ENCODE measurements around the gene INTS1.
A peak's percentile ranks its signal among the peaks of the same experiment; 100 is the strongest.

Gene INTS1

DNA sequence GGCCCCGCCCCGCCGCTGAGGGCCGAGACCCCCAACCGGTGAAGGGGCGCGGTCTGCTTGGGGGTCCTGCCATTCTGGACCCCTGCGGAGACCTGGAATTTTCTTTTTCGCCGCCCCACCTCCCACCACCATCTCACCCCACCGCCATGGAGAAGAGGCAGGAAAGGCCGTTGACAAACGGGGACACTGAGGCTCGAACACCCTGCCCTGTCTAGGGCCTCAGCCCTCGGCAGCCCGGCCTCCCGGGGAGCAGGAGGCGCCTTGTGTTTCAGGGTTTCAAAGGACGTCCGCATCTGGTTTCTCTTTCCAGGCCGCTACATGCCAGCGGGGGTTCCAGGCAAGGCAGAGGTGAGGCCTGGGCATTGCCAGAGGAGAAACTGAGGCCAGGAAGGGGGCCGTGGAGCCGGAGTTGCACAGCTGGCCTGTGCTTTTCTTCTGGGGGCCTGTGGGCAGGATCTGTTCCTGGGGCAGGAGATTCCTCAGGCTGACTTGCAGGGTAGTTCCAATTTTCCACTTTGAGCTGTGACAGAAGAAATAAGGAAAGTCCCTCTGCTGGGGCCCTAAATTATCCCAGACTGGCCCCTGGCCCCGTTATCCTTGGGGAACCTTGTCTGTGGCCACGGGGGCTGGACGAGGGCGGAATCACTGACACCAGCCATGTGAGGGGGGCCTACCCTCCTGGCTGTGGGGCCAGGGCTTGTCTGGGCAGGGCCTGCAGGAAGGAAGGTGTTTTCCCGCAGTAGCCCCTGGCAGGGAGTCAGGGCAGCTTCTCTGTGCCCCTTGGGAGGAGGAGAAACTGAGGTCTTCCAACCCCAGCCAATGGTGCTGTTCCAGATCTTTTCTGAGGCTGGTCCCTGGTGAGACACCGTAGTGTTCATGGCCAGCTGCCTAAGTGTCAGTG, 44.0 kb downstream of the INTS1 start:
- no peaks in the 10 kb centered on the region for H3K36me3 ChIP-seq (ENCODE audit: insufficient read depth, low read length)
- peaks cover 26% of the 10 kb centered on the region for H3K4me1 ChIP-seq (ENCODE audit: insufficient read depth, low read length)
- H3K9me3 ChIP-seq (ENCODE audit: low read length) = no peaks in the 10 kb centered on the region
- H2AFZ ChIP-seq (ENCODE audit: low read depth, low read length) = no peak overlapping the region
- peak overlapping the region; percentile 23 for H3K4me3 ChIP-seq (ENCODE audit: low read length)
- H3K27me3 ChIP-seq (ENCODE audit: insufficient read depth, low read length) = no peaks in the 10 kb centered on the region

DNA sequence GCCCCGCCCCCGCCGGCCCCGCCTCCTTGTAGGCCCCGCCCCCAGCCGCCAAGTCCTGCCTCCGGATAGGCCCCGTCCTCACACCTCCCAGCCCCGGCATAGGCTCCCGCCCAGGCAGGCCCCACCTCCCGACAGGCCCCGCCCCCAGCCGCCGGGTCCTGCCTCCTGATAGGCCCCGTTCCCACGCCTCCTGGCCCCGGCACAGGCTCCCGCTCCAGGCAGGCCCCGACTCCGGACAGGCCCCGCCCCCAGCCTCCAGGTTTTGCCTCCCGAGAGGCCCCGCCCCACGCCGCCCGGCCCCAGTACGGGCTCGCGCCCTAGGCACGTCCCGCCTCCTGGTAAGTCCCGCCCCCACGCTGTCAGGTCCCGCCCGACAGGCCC, 44.7 kb downstream of the INTS1 start:
- H3K36me3 ChIP-seq (ENCODE audit: insufficient read depth, low read length) = no peaks in the 10 kb centered on the region
- H3K4me3 ChIP-seq (ENCODE audit: low read length) = peak overlapping the region; percentile 56
- no peaks in the 10 kb centered on the region for H3K9me3 ChIP-seq (ENCODE audit: low read length)
- peak overlapping the region; percentile 64 for H2AFZ ChIP-seq (ENCODE audit: low read depth, low read length)
- no peaks in the 10 kb centered on the region for H3K27me3 ChIP-seq (ENCODE audit: insufficient read depth, low read length)
- peaks cover 27% of the 10 kb centered on the region for H3K4me1 ChIP-seq (ENCODE audit: insufficient read depth, low read length)

DNA sequence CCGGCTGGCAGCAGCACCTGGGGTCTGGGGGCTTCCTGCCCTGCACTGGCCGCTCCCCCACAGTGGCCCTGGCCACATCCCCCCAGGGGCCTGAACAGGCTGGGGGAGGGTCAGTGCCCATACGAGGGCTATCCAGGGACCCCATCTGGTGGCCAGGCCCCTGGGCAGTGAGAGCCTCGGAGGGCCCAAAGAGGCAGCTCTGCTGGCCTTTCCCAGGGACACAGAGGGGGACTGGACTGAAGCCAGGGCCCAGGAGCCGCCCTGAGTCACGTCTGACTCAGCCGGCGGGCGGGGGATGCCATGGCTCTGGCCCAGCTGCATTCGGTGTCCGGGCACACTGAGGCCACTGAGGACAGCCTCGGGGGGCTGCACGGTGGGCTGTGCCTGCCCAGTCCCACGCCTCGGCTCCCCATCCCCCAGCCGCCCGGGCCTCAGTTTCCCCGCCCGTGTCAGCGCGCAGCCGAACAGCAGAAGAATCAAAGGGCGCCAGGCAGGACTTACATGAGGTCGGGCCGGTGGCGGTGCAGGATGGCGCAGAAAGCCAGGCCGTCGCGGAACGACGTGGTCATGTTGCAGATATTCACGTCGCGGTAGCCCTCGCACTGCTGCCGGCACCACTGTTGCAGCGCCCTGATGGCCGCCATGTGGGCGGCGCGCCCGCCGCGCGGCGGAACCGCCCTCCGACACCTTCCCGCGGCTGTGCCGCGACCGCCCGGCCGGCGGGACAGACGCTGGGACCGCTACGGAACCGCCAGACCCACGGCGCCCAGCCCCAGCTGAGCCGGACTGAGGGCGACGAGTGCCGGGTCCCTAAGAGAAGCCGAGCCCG, 45.3 kb downstream of the INTS1 start, which contains the start of gene MICALL2:
Gene MICALL2, minus strand, starts transcription at position 788 of the 829 bp plus-strand sequence. Its CDS starts 144 bp downstream, at position 644.
- H3K27me3 ChIP-seq (ENCODE audit: insufficient read depth, low read length) = no peaks in the 10 kb centered on the region
- H3K9me3 ChIP-seq (ENCODE audit: low read length) = no peaks in the 10 kb centered on the region
- no peaks in the 10 kb centered on the region for H3K36me3 ChIP-seq (ENCODE audit: insufficient read depth, low read length)
- H3K4me1 ChIP-seq (ENCODE audit: insufficient read depth, low read length) = peaks cover 32% of the 10 kb centered on the region
- H2AFZ ChIP-seq (ENCODE audit: low read depth, low read length) = peak within 1 kb of the TSS; percentile 64
- peak within 1 kb of the TSS; percentile 56 for H3K4me3 ChIP-seq (ENCODE audit: low read length)

DNA sequence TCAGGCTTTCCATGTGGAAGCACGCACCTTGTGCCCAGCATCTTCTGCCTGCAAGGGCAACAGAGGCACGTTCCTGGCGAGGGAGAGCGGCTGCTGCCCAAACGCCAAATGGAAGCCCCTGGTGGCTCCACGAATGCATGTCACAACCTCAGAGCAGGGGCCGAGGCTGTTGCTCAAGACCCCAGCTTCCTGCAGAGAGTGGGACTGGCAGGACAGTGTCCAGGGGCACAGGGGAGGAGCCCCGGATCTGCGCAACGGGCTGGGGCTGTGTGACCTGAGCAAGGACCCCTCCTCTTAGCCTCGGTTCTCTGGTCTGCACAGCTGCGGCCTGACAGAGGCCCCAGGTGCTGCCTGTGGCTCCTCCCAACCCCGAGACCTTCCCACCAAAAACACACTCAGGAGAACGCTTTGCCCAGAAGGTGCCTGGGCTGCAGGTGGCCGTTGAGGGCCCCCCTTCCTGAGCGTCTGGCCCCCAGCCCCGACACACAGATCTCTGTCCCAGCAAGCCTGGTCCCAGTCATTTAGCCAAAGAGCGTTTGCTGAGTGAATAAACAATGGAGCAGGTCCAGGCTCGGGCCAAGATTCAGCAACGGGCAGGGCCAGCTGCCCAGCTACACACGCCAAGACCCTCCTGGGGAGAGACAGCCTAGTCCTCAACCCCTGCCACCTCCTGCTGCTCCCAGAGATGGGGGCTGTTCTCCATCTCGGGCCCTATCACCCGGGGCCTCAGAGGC, 46.1 kb downstream of the INTS1 start:
- H3K27me3 ChIP-seq (ENCODE audit: insufficient read depth, low read length) = no peaks in the 10 kb centered on the region
- H3K4me3 ChIP-seq (ENCODE audit: low read length) = peak overlapping the region; percentile 56
- H3K36me3 ChIP-seq (ENCODE audit: insufficient read depth, low read length) = no peaks in the 10 kb centered on the region
- H2AFZ ChIP-seq (ENCODE audit: low read depth, low read length) = no peak overlapping the region
- H3K9me3 ChIP-seq (ENCODE audit: low read length) = no peaks in the 10 kb centered on the region
- H3K4me1 ChIP-seq (ENCODE audit: insufficient read depth, low read length) = peaks cover 34% of the 10 kb centered on the region

DNA sequence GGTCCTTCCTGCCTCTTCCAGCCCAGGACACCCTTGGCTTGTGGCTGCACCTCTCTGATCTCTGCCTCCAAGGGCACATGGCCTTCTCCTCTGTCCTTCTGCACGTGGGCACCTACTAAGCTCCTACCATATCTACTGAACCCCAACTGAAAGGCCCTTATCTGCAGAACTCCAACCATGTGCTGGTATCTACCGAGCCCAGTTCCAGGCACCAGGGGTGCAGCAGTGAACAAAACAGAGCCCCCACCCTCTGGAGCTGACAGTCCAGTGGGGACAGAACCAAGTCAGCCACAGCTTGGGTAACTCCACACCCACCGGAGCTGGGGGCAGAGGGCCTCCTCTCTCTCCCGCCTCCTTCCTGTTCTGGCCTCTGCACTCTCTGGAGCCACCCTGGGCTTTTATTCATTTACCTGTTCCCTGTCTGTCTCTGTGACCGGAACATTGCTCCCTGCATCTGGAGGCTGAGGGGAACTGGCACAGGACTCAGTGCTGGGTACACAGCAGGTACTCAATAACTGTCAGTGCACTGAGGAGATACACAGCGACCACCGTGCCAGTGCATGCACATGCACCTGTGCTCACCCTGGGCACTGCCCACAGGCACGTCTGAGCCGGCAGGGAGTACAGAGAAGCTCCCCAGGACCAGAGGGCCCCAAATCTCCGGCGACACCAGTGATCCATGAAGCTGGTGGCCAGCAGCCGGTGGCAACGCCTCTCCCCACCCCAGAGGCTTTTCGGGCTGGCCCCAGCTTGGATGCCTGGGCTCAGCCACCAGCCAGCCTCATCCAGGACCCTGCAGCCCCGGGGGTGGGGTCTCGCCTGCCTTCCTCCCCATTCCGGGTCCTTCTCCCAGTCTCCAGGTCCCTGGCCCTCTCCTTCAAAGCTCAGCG, 46.9 kb downstream of the INTS1 start:
- peaks cover 39% of the 10 kb centered on the region for H3K4me1 ChIP-seq (ENCODE audit: insufficient read depth, low read length)
- H3K36me3 ChIP-seq (ENCODE audit: insufficient read depth, low read length) = no peaks in the 10 kb centered on the region
- no peak overlapping the region for H3K4me3 ChIP-seq (ENCODE audit: low read length)
- no peak overlapping the region for H2AFZ ChIP-seq (ENCODE audit: low read depth, low read length)
- H3K9me3 ChIP-seq (ENCODE audit: low read length) = no peaks in the 10 kb centered on the region
- H3K27me3 ChIP-seq (ENCODE audit: insufficient read depth, low read length) = no peaks in the 10 kb centered on the region

DNA sequence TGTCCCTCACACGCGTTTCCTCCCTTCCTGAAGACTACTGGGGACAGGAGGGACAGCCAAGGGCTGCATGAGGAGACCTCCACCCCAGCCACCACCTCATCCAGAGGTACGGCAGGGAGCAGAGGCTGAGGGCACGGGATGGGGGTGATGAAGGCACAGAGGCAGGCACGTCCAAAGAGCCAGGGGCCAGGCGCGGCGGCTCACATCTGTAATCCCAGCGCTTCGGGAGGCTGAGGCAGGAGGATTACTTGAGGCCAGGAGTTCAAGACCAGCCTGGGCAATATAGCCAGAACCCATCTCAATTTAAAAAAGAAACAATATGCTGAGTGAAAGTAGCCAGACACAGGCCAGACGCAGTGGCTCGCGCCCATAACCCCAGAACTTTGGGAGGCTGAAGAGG, 48.2 kb downstream of the INTS1 start:
- Histone ChIP-seq H3K4me3 (ENCODE audit: low read length) (no peak overlapping the region), H2AFZ (ENCODE audit: low read depth, low read length) (no peak overlapping the region), H3K27me3 (ENCODE audit: insufficient read depth, low read length) (no peaks in the 10 kb centered on the region), H3K9me3 (ENCODE audit: low read length) (no peaks in the 10 kb centered on the region), H3K4me1 (ENCODE audit: insufficient read depth, low read length) (peaks cover 45% of the 10 kb centered on the region), H3K36me3 (ENCODE audit: insufficient read depth, low read length) (no peaks in the 10 kb centered on the region)

DNA sequence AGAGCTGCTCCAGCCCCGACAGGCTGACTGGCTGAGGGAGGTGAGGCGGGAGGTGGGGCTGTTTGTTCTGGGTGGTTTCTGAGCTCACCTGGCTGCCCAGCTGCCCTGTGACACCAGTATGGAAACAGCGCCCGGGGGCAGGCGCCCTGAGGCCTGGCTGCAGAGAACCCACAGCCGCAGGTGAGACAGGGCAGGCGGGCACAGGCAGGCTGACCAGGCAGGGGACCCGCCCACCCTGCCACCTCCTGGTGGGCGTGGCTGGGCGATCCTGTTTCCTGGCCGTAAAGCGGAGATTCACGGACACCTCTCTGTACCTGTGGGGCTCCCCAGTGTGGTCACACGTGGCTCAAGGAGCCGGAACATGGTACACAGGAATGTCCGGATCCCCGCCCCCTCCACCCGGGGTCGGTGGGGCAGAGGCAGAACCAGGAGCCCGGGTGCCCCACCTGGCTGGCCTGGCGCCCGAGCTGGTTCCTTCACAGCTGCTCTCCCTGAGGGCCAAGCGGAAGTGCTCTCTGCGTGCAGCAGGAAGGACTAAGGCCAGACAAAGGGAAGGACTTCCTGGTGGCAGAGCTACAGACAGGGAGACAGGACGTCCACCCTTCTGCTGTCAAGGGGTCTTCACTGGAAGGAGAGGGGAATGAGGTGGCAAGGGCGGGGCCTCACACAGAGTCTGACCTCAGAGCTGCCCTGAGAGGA, 48.8 kb downstream of the INTS1 start:
- Histone ChIP-seq H3K4me1 (ENCODE audit: insufficient read depth, low read length) (peaks cover 49% of the 10 kb centered on the region), H3K27me3 (ENCODE audit: insufficient read depth, low read length) (no peaks in the 10 kb centered on the region), H3K4me3 (ENCODE audit: low read length) (no peak overlapping the region), H3K9me3 (ENCODE audit: low read length) (no peaks in the 10 kb centered on the region), H3K36me3 (ENCODE audit: insufficient read depth, low read length) (no peaks in the 10 kb centered on the region), H2AFZ (ENCODE audit: low read depth, low read length) (no peak overlapping the region)

DNA sequence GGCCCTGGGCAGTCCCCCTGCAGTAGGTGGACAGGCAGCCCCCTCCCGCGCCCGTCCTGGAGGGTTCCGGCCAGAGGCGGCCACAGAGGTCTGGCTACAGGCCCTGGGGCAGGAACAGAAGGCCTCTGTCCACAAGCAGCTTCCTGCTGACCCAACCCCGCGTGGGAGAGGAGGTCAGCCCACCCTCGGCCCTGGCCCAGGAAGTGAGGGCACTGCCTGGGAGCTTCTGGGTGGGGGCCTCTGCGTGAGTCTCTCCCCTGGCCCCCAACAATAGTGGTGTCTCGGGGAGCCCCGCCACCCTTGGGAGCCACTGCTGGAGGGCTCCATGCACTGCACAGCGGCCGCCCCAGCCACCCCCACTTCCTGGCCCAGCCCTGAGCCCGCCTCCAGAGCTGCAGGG, 49.6 kb downstream of the INTS1 start:
- Histone ChIP-seq H3K9me3 (ENCODE audit: low read length) (no peaks in the 10 kb centered on the region), H3K4me3 (ENCODE audit: low read length) (no peak overlapping the region), H3K27me3 (ENCODE audit: insufficient read depth, low read length) (no peaks in the 10 kb centered on the region), H2AFZ (ENCODE audit: low read depth, low read length) (no peak overlapping the region), H3K36me3 (ENCODE audit: insufficient read depth, low read length) (no peaks in the 10 kb centered on the region), H3K4me1 (ENCODE audit: insufficient read depth, low read length) (peaks cover 46% of the 10 kb centered on the region)

DNA sequence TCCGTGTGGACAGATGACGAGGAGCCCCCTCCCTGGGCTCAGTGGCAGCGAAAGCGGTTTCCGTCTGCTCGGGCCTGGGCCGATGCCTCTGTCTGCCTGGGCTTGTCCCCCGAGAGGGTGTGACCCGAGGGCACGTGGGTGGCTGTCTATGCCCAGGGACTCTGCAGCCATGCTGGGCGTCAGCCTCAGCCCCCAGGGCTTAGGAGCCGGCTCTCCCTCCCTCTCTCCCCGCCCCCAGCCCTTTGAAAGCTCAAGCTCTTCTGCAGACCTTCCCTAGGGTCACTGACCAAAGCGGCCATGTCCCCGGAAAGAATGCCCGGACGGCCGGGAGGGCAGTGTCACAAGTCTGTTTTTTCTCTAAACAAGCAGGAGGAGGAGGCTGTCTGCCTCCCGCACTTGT, 52.0 kb downstream of the INTS1 start:
- Histone ChIP-seq H3K4me1 (ENCODE audit: insufficient read depth, low read length) (peaks cover 28% of the 10 kb centered on the region), H3K27me3 (ENCODE audit: insufficient read depth, low read length) (no peaks in the 10 kb centered on the region), H3K9me3 (ENCODE audit: low read length) (no peaks in the 10 kb centered on the region), H2AFZ (ENCODE audit: low read depth, low read length) (no peak overlapping the region), H3K4me3 (ENCODE audit: low read length) (no peak overlapping the region), H3K36me3 (ENCODE audit: insufficient read depth, low read length) (no peaks in the 10 kb centered on the region)

DNA sequence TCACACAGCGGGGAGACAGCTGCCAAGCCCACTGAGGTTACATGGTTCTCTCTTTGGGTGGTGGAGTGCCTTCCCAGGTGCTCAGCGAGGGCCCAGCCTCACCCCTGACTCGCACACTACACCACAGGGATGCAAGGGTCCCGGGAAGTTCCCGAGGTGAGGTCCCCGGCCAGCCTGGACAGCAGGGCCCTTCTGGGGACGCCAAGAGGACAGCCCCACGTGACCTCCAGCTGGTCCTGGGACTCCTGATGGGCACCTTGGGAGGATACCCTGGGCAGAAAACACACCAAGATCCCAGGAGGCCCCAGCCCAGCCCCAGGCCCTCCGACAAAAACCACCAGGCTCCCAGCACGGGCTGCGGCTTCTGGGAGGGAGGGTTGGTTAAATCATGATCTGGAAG, 53.2 kb downstream of the INTS1 start:
- H3K4me1 ChIP-seq (ENCODE audit: insufficient read depth, low read length) = peaks cover 24% of the 10 kb centered on the region
- no peak overlapping the region for H3K4me3 ChIP-seq (ENCODE audit: low read length)
- no peaks in the 10 kb centered on the region for H3K27me3 ChIP-seq (ENCODE audit: insufficient read depth, low read length)
- H3K36me3 ChIP-seq (ENCODE audit: insufficient read depth, low read length) = no peaks in the 10 kb centered on the region
- no peak overlapping the region for H2AFZ ChIP-seq (ENCODE audit: low read depth, low read length)
- H3K9me3 ChIP-seq (ENCODE audit: low read length) = no peaks in the 10 kb centered on the region

DNA sequence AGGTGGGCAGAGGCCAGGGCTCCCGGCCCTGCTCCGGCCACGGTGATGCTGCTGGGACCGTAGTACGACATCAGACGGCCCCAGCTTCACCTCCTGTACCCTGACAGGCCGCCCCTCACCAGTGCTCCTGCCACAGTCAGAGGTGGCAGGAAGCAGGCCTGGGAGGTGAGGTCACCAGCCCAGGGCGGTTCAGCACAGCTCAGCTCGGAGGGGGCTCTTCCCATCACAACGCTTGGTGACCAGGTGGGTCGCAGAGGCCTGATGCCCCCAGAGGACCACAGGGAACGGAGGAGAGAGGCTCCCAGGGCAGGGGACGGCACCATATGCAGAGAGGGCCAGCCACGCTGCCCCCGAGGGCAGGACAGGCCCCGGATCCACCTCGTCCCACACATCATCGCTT, 53.8 kb downstream of the INTS1 start:
- Histone ChIP-seq H3K4me1 (ENCODE audit: insufficient read depth, low read length) (peaks cover 24% of the 10 kb centered on the region), H3K9me3 (ENCODE audit: low read length) (no peaks in the 10 kb centered on the region), H3K27me3 (ENCODE audit: insufficient read depth, low read length) (no peaks in the 10 kb centered on the region), H3K4me3 (ENCODE audit: low read length) (no peak overlapping the region), H2AFZ (ENCODE audit: low read depth, low read length) (no peak overlapping the region), H3K36me3 (ENCODE audit: insufficient read depth, low read length) (no peaks in the 10 kb centered on the region)

DNA sequence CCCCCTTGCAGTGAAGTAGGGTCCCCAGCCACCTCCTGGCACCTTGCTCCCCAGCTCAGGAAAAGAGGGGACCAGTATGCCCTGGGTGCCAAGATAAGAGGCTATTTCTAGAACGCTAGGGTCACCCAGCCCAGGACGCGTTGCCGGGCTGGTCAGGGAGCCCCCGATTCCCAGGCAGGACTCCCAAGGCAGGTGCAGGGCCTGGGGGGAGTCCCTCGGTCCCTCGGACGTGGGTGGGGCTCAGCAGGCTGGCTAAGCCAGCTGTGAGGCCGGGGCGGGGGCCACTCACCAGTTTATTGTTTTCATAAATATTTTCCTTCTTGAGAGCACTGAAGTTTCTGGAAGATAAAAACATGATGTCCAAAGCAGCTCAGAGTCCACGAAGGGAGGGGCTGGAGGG, 54.2 kb downstream of the INTS1 start:
- Histone ChIP-seq H2AFZ (ENCODE audit: low read depth, low read length) (no peak overlapping the region), H3K27me3 (ENCODE audit: insufficient read depth, low read length) (no peaks in the 10 kb centered on the region), H3K36me3 (ENCODE audit: insufficient read depth, low read length) (no peaks in the 10 kb centered on the region), H3K4me3 (ENCODE audit: low read length) (no peak overlapping the region), H3K9me3 (ENCODE audit: low read length) (no peaks in the 10 kb centered on the region), H3K4me1 (ENCODE audit: insufficient read depth, low read length) (peaks cover 24% of the 10 kb centered on the region)

All from neuron (in vitro differentiated cells).